ENCODE results near the gene TAF8.
A peak's percentile ranks its signal among the peaks of the same experiment; 100 is the strongest.
"Not testable (repeated sequence)": the region's sequence is repeated elsewhere in the genome, so short reads cannot be mapped to it uniquely, and the experiment has no call there.

Gene TAF8

DNA sequence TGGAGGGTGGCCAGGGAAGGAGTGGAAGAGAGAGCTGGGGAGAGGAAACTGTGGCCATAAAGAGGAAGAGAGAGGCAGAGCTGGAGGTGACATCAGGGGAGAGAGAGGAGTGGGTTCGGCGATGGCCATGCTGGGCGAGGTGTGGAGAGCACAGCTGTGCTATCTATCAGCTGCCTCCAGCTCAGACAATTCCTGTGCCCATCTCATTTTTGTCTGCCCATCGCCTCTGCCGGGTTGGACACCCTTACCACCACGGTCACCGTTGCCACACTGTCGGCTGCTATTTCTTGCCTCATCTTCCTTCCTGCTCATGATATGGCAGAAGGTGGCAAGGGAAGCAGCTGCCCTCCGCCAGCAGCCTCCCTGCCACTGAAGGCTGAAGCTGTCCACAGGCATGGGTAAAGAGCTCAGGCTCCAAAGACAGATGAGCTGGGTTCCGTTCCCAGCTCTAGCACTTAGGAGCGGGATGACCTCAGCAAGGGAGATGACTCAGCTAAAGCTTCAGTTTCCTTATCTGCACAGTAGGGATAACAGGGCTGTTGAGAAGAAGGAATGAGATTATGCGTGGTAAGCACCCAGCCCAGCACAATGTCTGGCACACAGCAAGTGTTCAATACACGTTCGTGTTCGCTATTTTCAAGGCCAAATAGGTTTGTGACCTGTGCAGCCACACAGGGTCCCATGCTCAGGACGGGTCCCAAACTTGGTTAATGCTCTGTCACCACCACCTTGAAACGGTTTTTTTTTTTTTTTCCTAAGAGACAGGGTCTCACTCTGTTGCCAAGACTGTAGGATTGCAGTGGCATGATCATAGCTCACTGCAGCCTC is 21.9 kb upstream of the TAF8 start:
- DNase-seq (ENCODE audit: low read depth in 2 of 2, low spot score in 1 of 2) = no peak

DNA sequence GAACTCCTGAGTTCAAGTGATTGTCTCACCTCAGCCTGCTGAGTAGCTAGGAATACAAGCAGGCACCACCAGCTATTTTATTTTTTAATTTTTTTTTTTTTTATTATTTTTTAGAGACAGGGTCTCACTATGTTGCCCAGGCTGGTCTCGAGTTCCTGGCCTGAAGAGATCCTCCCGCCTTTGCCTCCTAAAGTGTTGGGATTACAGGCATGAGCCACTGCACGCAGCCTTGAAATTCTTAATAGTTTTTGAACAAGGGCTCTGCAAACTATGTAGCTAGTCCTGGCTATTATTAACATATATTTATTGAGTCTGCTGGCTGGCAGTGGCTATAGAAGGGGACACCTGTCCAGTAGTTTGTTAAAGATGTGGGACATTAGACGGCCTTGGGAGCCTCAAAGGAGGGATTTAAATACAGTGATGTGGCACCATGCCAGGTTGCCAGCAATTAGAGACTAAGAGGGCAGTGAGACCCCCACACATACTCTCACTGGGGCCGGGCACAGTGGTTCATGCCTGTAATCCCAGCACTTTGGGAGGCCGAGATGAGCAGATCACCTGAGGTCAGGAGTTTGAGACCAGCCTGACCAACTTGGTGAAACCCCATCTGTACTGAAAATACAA is 21.1 kb upstream of the TAF8 start:
- no peak for DNase-seq (ENCODE audit: low read depth in 2 of 2, low spot score in 1 of 2)

GRCh38 chr6:42029881-42030280 is 20.4 kb upstream of the TAF8 start:
- DNase-seq (ENCODE audit: low read depth in 2 of 2, low spot score in 1 of 2) = no peak

DNA sequence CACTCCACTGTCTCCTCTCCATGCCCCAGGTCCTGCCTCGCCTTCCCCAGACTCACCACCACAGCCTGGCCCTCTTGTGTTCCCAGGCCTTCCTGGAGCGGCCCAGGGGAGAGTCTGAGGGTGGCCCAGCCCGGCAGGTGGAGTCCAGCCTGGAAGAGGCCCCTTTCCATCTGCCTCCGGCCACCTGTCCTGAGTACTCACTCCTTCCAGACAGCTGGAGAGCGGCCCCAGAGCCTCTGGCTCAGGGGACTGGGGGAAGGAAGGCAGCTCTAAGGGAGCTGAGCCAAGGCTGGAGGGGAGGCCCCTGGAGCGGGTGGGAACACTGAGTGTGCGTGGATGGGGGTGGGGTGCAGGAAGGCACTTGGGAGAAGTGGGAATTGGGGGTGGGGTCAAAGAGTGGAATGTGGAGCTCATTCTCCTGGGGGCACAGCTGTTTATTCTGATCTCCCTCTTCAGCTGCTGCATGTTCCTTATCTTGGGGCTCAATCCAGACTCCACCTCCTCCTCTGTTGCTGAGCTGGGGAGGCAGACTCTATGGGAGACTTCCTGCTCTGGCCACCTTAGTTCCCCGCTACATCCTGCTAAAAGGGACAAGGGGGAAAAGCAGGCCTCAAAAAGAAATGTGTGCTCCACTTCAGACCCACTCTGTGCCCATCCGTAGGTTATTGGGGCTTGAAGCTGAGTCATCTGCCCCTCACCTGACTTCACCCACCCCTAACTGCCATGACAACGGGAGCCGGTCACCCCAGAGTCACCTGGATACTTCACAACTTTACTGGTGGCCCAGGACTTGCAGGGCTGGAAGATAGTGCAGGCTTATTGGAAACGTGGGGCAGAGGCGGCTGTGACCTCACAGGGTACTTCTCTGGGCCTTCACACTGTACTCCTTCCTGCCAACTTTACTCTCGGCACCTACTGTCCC is 19.5 kb upstream of the TAF8 start:
- no peak for DNase-seq (ENCODE audit: low read depth in 2 of 2, low spot score in 1 of 2)

GRCh38 chr6:42032366-42032765 is 18.0 kb upstream of the TAF8 start:
- DNase-seq (ENCODE audit: low read depth in 2 of 2, low spot score in 1 of 2) = no peak

DNA sequence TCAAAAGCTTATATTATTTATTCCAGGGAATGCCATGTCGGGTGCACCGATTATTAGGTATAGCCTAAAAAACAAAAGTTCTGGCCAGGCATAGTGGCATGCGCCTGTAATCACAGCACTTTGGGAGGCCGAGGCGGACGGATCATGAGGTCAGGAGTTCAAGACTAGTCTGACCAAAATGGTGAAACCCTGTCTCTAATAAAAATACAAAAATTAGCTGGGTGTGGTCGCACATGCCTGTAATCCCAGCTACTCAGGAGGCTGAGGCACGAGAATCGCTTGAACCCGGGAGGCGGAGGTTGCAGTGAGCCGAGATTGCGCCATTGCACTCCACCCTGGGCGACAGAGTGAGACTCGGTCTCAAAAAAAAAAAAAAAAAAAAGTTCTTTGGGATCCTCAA is 12.7 kb upstream of the TAF8 start:
- DNase-seq (ENCODE audit: low read depth in 2 of 2, low spot score in 1 of 2) = not testable (repeated sequence)

- no peak for DNase-seq (ENCODE audit: low read depth in 2 of 2, low spot score in 1 of 2)
Measured at GRCh38 chr6:42038163-42038562, 12.2 kb upstream of the TAF8 start.

- no peak for DNase-seq (ENCODE audit: low read depth in 2 of 2, low spot score in 1 of 2)
Measured at GRCh38 chr6:42038811-42039408, 11.4 kb upstream of the TAF8 start.

- DNase-seq (ENCODE audit: low read depth in 2 of 2, low spot score in 1 of 2) = no peak
Measured at GRCh38 chr6:42040856-42041480, 9.4 kb upstream of the TAF8 start.

DNA sequence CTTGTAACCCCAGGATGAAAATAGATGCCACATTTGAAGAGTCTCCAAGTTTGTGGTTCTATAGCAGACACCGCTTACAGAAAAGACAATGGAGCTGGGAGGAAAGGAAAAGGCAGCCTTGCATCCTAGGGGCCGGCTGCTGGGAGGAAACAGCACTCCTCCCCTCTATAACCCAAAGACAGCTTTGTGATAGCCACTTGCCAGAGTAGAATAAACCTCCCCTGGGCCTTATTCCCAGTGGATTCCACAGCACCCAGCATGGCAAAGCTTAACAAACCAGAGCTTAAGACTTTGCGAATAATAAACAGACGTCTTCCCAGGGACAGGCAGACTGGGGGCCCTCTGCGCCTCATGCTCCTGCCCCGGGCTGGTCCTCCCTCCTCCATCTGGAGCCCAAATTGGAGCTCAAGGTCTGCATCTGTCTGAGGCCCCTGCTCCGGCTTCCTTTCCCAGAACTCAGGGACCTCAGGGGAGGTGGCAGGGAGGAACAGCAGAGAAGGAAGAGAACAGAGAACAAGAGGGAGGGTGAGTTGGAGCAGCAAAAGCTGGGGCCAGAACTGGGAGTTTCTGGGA is 8.8 kb upstream of the TAF8 start:
- no peak for DNase-seq (ENCODE audit: low read depth in 2 of 2, low spot score in 1 of 2)

- no peak for DNase-seq (ENCODE audit: low read depth in 2 of 2, low spot score in 1 of 2)
Measured at GRCh38 chr6:42042108-42042507, 8.2 kb upstream of the TAF8 start.

- peak; percentile 74 to 98 for DNase-seq (ENCODE audit: low read depth in 2 of 2, low spot score in 1 of 2)
Measured at GRCh38 chr6:42043787-42044475, 6.4 kb upstream of the TAF8 start.

- DNase-seq (ENCODE audit: low read depth in 2 of 2, low spot score in 1 of 2) = peak; percentile 70 to 78
Measured at GRCh38 chr6:42045538-42046460, 4.5 kb upstream of the TAF8 start.

GRCh38 chr6:42046464-42047212 is 3.7 kb upstream of the TAF8 start:
- no peak for DNase-seq (ENCODE audit: low read depth in 2 of 2, low spot score in 1 of 2)

GRCh38 chr6:42047213-42047590 is 3.1 kb upstream of the TAF8 start:
- DNase-seq (ENCODE audit: low read depth in 2 of 2, low spot score in 1 of 2) = no peak

- DNase-seq (ENCODE audit: low read depth in 2 of 2, low spot score in 1 of 2) = no peak
Measured at GRCh38 chr6:42047790-42048405, 2.4 kb upstream of the TAF8 start.

DNA sequence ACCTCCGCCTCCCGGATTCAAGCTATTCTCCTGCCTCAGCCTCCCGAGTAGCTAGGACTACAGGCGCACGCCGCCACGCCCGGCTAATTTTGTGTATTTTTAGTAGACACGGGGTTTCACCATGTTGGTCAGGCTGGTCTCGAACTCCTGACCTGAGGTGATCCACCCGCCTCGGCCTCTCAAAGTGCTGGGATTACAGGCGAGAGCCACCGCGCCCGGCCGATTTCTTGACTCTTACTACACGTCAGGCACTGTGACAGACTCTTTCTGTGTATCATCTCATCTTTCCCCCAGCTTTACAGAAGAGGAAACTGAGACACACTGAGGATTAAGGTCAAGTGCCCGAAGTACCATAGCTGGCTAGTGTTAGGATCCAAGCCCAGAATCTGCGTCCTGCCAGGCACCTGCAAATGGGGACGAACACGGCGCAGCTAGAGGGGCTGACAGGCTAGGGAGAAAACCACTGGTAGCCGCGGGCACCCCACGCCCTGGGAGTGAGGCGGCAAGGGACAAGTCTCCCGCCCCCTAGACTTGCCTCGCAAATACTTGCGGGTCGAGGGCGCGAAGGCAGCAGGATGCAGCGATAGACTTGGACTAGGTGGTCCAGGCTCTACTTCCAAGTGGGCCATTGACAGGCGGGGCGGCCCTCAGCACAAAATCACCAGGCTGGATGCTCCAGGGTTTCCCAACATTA is 1.1 kb upstream of the TAF8 start:
- no peak for DNase-seq (ENCODE audit: low read depth in 2 of 2, low spot score in 1 of 2)
